Activated T-cell treated with anti-CD3 and anti-CD28 coated beads, Interleukin-2, amount 50 U/mL, for 24 hours (primary cell): Measurements from ENCODE around the gene PCDHB14.
"Not testable (repeated sequence)": the region's sequence is repeated elsewhere in the genome, so short reads cannot be mapped to it uniquely, and the experiment has no call there.

Experiments used
- DNase-seq: peaks from one replicate; pipeline ENCODE4 v3.0.0-alpha.2; 2020
- H3K27ac Mint-ChIP-seq: 2 replicates; pipeline ENCODE4 v1.8.0; 2020; ENCODE audit warnings: mild to moderate bottlenecking, mixed read lengths
- H3K27me3 Mint-ChIP-seq: 2 replicates; pipeline ENCODE4 v1.8.0; 2020; ENCODE audit warnings: mixed read lengths
- H3K36me3 Mint-ChIP-seq: 2 replicates; pipeline ENCODE4 v1.8.0; 2020; ENCODE audit warnings: low read depth, mixed read lengths
- H3K4me1 Mint-ChIP-seq: 2 replicates; pipeline ENCODE4 v1.8.0; 2020; ENCODE audit warnings: low read depth, mixed read lengths
- H3K4me3 Mint-ChIP-seq: 2 replicates; pipeline ENCODE4 v1.8.0; 2020; ENCODE audit warnings: mild to moderate bottlenecking, moderate library complexity, mixed read lengths
- H3K9me3 Mint-ChIP-seq: 2 replicates; pipeline ENCODE4 v1.8.0; 2020; ENCODE audit warnings: mixed read lengths

Gene PCDHB14

DNA sequence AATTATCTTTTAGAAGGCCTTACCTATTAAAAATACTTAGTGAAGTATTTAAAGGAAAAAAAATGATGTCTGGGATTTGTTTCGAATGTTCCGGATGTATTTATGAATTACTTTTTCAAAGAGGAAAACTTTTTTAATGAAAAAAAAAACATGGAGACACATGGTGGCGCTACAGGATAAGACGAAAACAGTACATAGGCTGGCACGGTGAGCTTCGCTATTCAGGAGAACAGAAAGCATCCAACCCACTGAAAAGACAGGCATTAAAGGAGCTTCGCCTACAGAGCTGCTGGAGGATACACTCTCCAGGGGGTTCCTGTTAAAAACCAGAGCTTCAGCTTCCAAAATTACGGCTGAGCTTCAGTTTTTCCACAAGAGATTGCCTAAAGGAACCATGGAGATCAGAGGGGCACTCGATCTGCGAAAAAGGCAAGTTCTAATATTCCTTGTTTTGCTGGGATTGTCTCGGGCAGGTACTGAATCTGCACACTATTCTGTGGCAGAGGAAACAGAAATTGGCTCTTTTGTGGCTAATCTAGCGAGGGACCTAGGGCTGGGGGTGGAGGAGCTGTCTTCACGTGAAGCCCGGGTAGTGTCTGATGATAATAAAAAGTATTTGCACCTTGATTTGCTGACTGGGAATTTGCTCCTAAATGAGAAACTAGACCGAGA, at the start of gene PCDHB14:
Gene PCDHB14, plus strand, starts transcription at position 232 of the 672 bp plus-strand sequence. Its CDS starts 163 bp downstream, at position 395.
- Mint-ChIP-seq H3K36me3 (peaks cover 11% of the 10 kb centered on the region), H3K9me3 (peaks cover 21% of the 10 kb centered on the region), H3K4me1 (peaks cover 6% of the 10 kb centered on the region), H3K27me3 (peaks cover 72% of the 10 kb centered on the region), H3K4me3 (peak within 1 kb of the TSS; percentile 11), H3K27ac (no peak within 1 kb of the TSS)
- DNase-seq = no peak

GRCh38 chr5:141174291-141175104, 48.6 kb upstream of the PCDHB14 start:
- not testable (repeated sequence) for H3K27ac Mint-ChIP-seq, H3K36me3 Mint-ChIP-seq, H3K4me3 Mint-ChIP-seq, H3K4me1 Mint-ChIP-seq, DNase-seq
- Mint-ChIP-seq H3K9me3 (peaks cover 15% of the 10 kb centered on the region), H3K27me3 (peaks cover 27% of the 10 kb centered on the region)

DNA sequence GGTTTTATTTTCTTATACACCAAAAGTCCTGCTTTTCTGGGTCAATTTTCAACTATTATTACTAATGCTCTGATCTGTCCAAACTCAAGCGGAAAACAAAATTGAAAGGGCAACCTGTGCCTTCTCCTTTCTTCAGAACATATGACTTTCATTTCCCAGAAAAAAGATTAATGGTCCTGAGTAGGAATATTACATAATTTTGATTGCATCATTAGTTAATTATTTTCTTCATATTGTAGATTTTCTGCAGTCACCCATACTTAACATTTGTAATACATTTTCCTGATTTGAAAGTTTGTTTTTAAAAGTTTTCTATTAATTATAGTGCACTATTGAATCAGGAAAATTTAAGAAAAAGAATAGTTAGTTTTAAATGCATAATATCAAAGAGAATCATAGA, 47.2 kb upstream of the PCDHB14 start:
- Mint-ChIP-seq H3K27me3 (peaks cover 29% of the 10 kb centered on the region), H3K9me3 (peaks cover 17% of the 10 kb centered on the region), H3K27ac (no peak overlapping the region), H3K4me3 (no peak overlapping the region), H3K4me1 (peaks cover 2% of the 10 kb centered on the region), H3K36me3 (peaks cover 7% of the 10 kb centered on the region)
- no peak for DNase-seq

DNA sequence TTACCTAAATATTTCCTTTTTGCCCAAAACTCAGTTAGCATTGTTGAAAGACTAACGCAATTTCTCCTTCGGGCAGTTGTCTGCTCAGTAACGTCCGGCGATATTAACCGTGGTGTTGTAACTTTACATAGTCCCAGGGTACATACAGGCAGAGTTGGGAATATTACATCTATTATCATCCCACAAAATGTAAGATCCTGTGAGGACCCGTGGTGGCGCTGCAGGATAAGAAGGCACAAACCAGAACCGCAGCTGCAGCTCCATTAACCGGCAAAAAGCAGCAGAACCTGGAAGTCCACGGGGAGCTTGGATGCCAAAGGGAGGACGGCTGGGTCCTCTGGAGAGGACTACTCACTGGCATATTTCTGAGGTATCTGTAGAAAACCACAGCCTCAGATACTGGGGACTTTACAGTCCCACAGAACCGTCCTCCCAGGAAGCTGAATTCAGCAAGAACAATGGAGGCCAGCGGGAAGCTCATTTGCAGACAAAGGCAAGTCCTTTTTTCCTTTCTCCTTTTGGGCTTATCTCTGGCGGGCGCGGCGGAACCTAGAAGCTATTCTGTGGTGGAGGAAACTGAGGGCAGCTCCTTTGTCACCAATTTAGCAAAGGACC, 45.5 kb upstream of the PCDHB14 start, which contains the start of gene PCDHB8:
Gene PCDHB8, plus strand, starts transcription at position 214 of the 615 bp plus-strand sequence. Its CDS starts 245 bp downstream, at position 459.
- not testable (repeated sequence) for DNase-seq, H3K4me1 Mint-ChIP-seq, H3K27ac Mint-ChIP-seq, H3K4me3 Mint-ChIP-seq, H3K36me3 Mint-ChIP-seq
- H3K9me3 Mint-ChIP-seq = peaks cover 18% of the 10 kb centered on the region
- H3K27me3 Mint-ChIP-seq = peaks cover 40% of the 10 kb centered on the region

GRCh38 chr5:141179371-141179770, 43.8 kb upstream of the PCDHB14 start:
- peaks cover 18% of the 10 kb centered on the region for H3K9me3 Mint-ChIP-seq
- H3K27ac Mint-ChIP-seq, H3K4me1 Mint-ChIP-seq, H3K36me3 Mint-ChIP-seq, DNase-seq, H3K4me3 Mint-ChIP-seq: not testable (repeated sequence)
- peaks cover 36% of the 10 kb centered on the region for H3K27me3 Mint-ChIP-seq

- H3K4me3 Mint-ChIP-seq, H3K36me3 Mint-ChIP-seq, DNase-seq, H3K27ac Mint-ChIP-seq, H3K4me1 Mint-ChIP-seq: not testable (repeated sequence)
- Mint-ChIP-seq H3K9me3 (peaks cover 20% of the 10 kb centered on the region), H3K27me3 (peaks cover 41% of the 10 kb centered on the region)
Observed at GRCh38 chr5:141179876-141180275, 43.3 kb upstream of the PCDHB14 start.

DNA sequence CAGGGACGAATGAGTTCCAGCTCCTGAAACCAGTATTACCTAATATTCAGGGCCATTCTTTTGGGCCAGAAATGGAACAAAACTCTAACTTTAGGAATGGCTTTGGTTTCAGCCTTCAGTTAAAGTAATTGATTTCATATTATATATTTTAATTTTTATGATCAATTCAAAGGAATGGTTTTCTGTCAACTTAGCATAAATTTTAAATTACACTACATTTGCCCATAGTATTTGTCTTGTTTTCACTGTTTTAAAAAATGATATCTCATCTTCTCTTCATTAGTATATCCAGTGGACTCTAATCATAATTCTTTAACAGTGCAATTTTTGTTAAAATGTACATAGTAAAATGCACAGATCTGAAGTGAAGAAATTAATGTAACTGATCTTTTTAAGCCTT, 42.8 kb upstream of the PCDHB14 start:
- H3K27ac Mint-ChIP-seq = no peak overlapping the region

DNA sequence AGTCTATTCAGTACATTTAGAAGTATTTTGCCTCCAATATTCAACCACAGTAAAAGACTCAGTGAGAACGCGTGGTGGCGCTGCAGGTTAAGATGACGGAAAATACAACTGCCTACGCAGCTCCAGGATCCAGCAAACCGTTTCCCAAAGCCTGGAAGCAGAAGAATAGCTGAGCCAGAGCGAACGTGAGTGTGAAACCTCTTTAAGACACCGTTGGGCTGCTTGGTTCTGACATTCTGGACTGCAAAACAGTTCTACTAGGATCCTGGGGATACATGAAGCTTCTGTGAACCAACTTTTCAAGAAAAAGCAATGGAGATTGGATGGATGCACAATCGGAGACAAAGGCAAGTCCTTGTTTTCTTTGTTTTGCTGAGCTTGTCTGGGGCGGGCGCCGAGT, 40.9 kb upstream of the PCDHB14 start, which contains the start of gene PCDHB16:
Gene PCDHB16, plus strand, starts transcription at position 140 of the 400 bp plus-strand sequence. Its CDS starts 173 bp downstream, at position 313.
- Mint-ChIP-seq H3K36me3 (peaks cover 6% of the 10 kb centered on the region), H3K9me3 (peaks cover 17% of the 10 kb centered on the region), H3K4me1 (peaks cover 3% of the 10 kb centered on the region), H3K27ac (no peak within 1 kb of the TSS), H3K27me3 (peaks cover 61% of the 10 kb centered on the region), H3K4me3 (no peak within 1 kb of the TSS)
- no peak for DNase-seq

More for the DNA sequence above, 42.8 kb upstream of the PCDHB14 start:
- peaks cover 45% of the 10 kb centered on the region for H3K27me3 Mint-ChIP-seq
- no peak overlapping the region for H3K4me3 Mint-ChIP-seq
- DNase-seq = no peak
- H3K36me3 Mint-ChIP-seq = peaks cover 6% of the 10 kb centered on the region
- no peaks in the 10 kb centered on the region for H3K4me1 Mint-ChIP-seq
- H3K9me3 Mint-ChIP-seq = peaks cover 17% of the 10 kb centered on the region

- not testable (repeated sequence) for DNase-seq
- peaks cover 11% of the 10 kb centered on the region for H3K36me3 Mint-ChIP-seq
Observed at GRCh38 chr5:141184117-141184855, 38.9 kb upstream of the PCDHB14 start.

DNA sequence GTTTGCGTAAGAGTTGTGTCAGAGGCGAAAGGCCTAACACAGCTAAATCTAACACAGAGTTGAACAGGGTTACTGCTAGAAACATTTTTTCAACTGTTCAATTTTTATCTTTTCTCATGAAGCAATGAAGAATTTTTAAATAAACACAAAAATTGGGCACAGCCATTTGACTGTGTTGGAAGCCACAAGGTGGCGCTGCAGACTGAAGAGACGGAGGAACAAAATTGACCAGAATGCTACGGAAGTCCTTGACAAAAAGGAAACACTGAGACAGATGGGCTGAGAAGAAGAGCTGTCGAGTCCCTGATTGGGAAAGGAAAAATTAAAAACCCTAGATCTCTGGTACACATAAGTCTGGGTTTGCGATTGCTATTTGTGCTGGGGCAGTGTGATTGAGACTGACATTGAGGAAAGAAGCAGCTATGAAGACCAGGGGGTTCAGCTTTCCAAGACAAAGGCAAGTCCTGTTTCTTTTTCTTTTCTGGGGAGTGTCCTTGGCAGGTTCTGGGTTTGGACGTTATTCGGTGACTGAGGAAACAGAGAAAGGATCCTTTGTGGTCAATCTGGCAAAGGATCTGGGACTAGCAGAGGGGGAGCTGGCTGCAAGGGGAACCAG, 36.1 kb upstream of the PCDHB14 start, which contains the start of gene PCDHB9:
Gene PCDHB9, plus strand, starts transcription at position 265 of the 616 bp plus-strand sequence. Its CDS starts 158 bp downstream, at position 423.
- H3K9me3 Mint-ChIP-seq = peaks cover 27% of the 10 kb centered on the region
- H3K27me3 Mint-ChIP-seq = peaks cover 83% of the 10 kb centered on the region
- peaks cover 13% of the 10 kb centered on the region for H3K36me3 Mint-ChIP-seq
- no peak within 1 kb of the TSS for H3K27ac Mint-ChIP-seq
- peaks cover 3% of the 10 kb centered on the region for H3K4me1 Mint-ChIP-seq
- H3K4me3 Mint-ChIP-seq = no peak within 1 kb of the TSS
- DNase-seq = no peak

More at GRCh38 chr5:141184117-141184855, 38.9 kb upstream of the PCDHB14 start:
- not testable (repeated sequence) for H3K27ac Mint-ChIP-seq, H3K4me1 Mint-ChIP-seq, H3K4me3 Mint-ChIP-seq
- Mint-ChIP-seq H3K27me3 (peaks cover 76% of the 10 kb centered on the region), H3K9me3 (peaks cover 24% of the 10 kb centered on the region)

GRCh38 chr5:141188682-141189081, 34.5 kb upstream of the PCDHB14 start:
- not testable (repeated sequence) for H3K27ac Mint-ChIP-seq, H3K4me3 Mint-ChIP-seq, DNase-seq, H3K4me1 Mint-ChIP-seq
- peaks cover 82% of the 10 kb centered on the region for H3K27me3 Mint-ChIP-seq
- H3K36me3 Mint-ChIP-seq = peaks cover 14% of the 10 kb centered on the region
- peaks cover 29% of the 10 kb centered on the region for H3K9me3 Mint-ChIP-seq

DNA sequence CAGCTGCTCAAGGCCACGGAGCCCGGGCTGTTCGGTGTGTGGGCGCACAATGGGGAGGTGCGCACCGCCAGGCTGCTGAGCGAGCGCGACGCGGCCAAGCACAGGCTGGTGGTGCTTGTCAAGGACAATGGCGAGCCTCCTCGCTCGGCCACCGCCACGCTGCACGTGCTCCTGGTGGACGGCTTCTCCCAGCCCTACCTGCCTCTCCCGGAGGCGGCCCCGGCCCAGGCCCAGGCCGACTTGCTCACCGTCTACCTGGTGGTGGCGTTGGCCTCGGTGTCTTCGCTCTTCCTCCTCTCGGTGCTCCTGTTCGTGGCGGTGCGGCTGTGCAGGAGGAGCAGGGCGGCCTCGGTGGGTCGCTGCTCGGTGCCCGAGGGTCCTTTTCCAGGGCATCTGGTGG, 34.0 kb upstream of the PCDHB14 start:
- peaks cover 14% of the 10 kb centered on the region for H3K36me3 Mint-ChIP-seq
- H3K4me3 Mint-ChIP-seq, H3K4me1 Mint-ChIP-seq, H3K27ac Mint-ChIP-seq, DNase-seq: not testable (repeated sequence)
- H3K27me3 Mint-ChIP-seq = peaks cover 82% of the 10 kb centered on the region
- H3K9me3 Mint-ChIP-seq = peaks cover 29% of the 10 kb centered on the region

DNA sequence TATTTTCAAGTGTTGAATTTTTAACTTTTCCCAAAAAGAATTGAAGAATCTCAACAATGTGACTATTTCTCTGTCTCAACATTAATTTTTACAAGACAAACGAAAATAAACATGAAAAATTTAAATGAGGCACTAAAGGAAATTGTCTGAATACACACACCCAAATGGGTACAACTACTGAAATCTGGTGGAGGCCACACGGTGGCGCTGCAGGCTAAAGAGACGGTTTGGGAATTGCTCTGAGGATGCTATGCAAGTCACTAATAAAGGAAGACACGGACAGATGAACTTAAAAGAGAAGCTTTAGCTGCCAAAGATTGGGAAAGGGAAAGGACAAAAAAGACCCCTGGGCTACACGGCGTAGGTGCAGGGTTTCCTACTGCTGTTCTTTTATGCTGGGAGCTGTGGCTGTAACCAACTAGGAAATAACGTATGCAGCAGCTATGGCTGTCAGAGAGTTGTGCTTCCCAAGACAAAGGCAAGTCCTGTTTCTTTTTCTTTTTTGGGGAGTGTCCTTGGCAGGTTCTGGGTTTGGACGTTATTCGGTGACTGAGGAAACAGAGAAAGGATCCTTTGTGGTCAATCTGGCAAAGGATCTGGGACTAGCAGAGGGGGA, 30.9 kb upstream of the PCDHB14 start, which contains the start of gene PCDHB10:
Gene PCDHB10, plus strand, starts transcription at position 244 of the 616 bp plus-strand sequence. Its CDS starts 200 bp downstream, at position 444.
- no peaks in the 10 kb centered on the region for H3K4me1 Mint-ChIP-seq
- peaks cover 14% of the 10 kb centered on the region for H3K36me3 Mint-ChIP-seq
- peaks cover 40% of the 10 kb centered on the region for H3K9me3 Mint-ChIP-seq
- no peak for DNase-seq
- H3K27ac Mint-ChIP-seq = no peak within 1 kb of the TSS
- peaks cover 67% of the 10 kb centered on the region for H3K27me3 Mint-ChIP-seq
- H3K4me3 Mint-ChIP-seq = no peak within 1 kb of the TSS
